Measurements from ENCODE around the gene ZCWPW1.
"Not testable (repeated sequence)": the region's sequence is repeated elsewhere in the genome, so short reads cannot be mapped to it uniquely, and the experiment has no call there.

Gene ZCWPW1

GRCh38 chr7:100453854-100454253 lies 25.4 kb upstream of the ZCWPW1 start:
- not testable (repeated sequence) for ATAC-seq

DNA sequence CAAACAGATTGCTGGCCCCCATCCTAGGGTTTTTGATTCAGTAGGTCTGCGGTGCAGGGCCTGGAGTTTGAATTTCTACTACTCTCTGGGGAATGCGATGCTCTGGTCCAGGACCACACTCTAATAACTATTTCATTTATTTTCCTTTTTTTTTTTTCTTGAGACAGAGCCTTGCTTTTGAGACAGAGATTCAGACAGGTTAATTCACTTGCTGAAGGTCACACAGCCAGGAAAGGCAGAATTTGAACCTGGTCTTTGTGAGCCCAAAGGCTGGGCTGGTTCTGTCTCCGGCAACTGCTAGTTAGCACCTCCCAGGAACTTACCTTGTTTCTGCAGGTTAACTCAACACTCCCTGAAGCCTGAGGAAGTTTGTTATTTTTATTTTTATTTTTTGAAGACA lies 24.0 kb upstream of the ZCWPW1 start:
- TF ChIP-seq ISL1 (CRISPR knock-in tag; IDR thresholded peaks at IDR 0.05) (no peak), ARNTL (CRISPR knock-in tag; IDR thresholded peaks at IDR 0.05; ENCODE audit: borderline replicate concordance, low read depth) (no peak), PPARA (CRISPR knock-in tag; IDR thresholded peaks at IDR 0.05; ENCODE audit: borderline replicate concordance) (no peak), ZNF8 (CRISPR knock-in tag; IDR thresholded peaks at IDR 0.05) (no peak), SNAI2 (CRISPR knock-in tag; IDR thresholded peaks at IDR 0.05) (no peak), OSR1 (CRISPR knock-in tag; IDR thresholded peaks at IDR 0.05) (no peak), RARB (CRISPR knock-in tag; IDR thresholded peaks at IDR 0.05) (no peak), BACH2 (CRISPR knock-in tag; IDR thresholded peaks at IDR 0.05; ENCODE audit: borderline replicate concordance) (no peak), CSDC2 (CRISPR knock-in tag; IDR thresholded peaks at IDR 0.05) (no peak), PATZ1 (CRISPR knock-in tag; IDR thresholded peaks at IDR 0.05; ENCODE audit: borderline replicate concordance) (no peak), ZC3H10 (CRISPR knock-in tag; IDR thresholded peaks at IDR 0.05) (no peak), ZNF70 (CRISPR knock-in tag; IDR thresholded peaks at IDR 0.05) (no peak), ZFP30 (CRISPR knock-in tag; IDR thresholded peaks at IDR 0.05) (no peak), GLIS3 (CRISPR knock-in tag; IDR thresholded peaks at IDR 0.05) (no peak)
- TF ChIP-seq, protein P1, sequence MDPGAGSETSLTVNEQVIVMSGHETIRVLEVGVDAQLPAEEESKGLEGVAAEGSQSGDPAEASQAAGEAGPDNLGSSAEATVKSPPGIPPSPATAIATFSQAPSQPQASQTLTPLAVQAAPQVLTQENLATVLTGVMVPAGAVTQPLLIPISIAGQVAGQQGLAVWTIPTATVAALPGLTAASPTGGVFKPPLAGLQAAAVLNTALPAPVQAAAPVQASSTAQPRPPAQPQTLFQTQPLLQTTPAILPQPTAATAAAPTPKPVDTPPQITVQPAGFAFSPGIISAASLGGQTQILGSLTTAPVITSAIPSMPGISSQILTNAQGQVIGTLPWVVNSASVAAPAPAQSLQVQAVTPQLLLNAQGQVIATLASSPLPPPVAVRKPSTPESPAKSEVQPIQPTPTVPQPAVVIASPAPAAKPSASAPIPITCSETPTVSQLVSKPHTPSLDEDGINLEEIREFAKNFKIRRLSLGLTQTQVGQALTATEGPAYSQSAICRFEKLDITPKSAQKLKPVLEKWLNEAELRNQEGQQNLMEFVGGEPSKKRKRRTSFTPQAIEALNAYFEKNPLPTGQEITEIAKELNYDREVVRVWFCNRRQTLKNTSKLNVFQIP (CRISPR knock-in tag; IDR thresholded peaks at IDR 0.05; ENCODE audit: borderline replicate concordance, low read depth) = no peak
- TF ChIP-seq, protein P2, sequence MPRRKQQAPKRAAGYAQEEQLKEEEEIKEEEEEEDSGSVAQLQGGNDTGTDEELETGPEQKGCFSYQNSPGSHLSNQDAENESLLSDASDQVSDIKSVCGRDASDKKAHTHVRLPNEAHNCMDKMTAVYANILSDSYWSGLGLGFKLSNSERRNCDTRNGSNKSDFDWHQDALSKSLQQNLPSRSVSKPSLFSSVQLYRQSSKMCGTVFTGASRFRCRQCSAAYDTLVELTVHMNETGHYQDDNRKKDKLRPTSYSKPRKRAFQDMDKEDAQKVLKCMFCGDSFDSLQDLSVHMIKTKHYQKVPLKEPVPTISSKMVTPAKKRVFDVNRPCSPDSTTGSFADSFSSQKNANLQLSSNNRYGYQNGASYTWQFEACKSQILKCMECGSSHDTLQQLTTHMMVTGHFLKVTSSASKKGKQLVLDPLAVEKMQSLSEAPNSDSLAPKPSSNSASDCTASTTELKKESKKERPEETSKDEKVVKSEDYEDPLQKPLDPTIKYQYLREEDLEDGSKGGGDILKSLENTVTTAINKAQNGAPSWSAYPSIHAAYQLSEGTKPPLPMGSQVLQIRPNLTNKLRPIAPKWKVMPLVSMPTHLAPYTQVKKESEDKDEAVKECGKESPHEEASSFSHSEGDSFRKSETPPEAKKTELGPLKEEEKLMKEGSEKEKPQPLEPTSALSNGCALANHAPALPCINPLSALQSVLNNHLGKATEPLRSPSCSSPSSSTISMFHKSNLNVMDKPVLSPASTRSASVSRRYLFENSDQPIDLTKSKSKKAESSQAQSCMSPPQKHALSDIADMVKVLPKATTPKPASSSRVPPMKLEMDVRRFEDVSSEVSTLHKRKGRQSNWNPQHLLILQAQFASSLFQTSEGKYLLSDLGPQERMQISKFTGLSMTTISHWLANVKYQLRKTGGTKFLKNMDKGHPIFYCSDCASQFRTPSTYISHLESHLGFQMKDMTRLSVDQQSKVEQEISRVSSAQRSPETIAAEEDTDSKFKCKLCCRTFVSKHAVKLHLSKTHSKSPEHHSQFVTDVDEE (CRISPR knock-in tag; IDR thresholded peaks at IDR 0.05) = no peak
- TF ChIP-seq, protein P3, sequence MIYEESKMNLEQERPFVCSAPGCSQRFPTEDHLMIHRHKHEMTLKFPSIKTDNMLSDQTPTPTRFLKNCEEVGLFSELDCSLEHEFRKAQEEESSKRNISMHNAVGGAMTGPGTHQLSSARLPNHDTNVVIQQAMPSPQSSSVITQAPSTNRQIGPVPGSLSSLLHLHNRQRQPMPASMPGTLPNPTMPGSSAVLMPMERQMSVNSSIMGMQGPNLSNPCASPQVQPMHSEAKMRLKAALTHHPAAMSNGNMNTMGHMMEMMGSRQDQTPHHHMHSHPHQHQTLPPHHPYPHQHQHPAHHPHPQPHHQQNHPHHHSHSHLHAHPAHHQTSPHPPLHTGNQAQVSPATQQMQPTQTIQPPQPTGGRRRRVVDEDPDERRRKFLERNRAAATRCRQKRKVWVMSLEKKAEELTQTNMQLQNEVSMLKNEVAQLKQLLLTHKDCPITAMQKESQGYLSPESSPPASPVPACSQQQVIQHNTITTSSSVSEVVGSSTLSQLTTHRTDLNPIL (CRISPR knock-in tag; IDR thresholded peaks at IDR 0.05; ENCODE audit: low read depth) = no peak
- no peak for ATAC-seq

DNA sequence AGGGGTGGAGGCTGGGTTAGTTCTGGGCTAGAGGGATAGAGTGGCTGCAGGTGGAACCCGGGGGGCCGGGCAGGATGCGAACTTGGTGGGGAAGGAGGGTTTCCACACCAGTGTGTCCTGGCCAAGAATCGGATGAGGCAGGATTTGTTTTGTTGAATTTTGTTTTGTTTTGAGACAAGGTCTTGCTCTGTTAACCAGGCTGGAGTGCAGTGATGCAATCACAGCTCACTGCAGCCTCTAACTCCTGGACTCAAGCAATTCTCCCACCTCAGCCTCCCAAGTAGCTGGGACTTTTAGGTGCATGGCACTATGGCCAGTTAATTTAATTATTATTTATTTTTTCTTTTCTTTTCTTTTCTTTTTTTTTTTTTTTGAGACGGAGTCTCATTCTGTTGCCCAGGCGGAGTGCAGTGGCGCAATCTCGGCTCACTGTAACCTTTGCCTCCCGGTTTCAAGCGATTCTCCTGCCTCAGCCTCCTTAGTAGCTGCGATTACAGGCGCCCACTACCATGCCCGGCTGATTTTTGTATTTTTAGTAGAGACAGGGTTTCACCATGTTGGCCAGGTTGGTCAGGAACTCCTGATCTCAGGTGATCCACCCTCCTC lies 20.8 kb upstream of the ZCWPW1 start:
- no peak for ATAC-seq
- TF ChIP-seq SNAI2 (CRISPR knock-in tag; IDR thresholded peaks at IDR 0.05) = no peak
- no peak for TF ChIP-seq ZNF565 (CRISPR knock-in tag; conservative IDR thresholded peaks at IDR 0.05; ENCODE audit: low read depth)
- TF ChIP-seq GLIS3 (CRISPR knock-in tag; IDR thresholded peaks at IDR 0.05) = no peak
- TF ChIP-seq CSDC2 (CRISPR knock-in tag; IDR thresholded peaks at IDR 0.05) = no peak
- no peak for TF ChIP-seq PPARA (CRISPR knock-in tag; IDR thresholded peaks at IDR 0.05; ENCODE audit: borderline replicate concordance)
- TF ChIP-seq, protein P2 (CRISPR knock-in tag; IDR thresholded peaks at IDR 0.05) = no peak
- TF ChIP-seq TOX (CRISPR knock-in tag; IDR thresholded peaks at IDR 0.05; ENCODE audit: borderline replicate concordance) = no peak
- TF ChIP-seq TCF4 (CRISPR knock-in tag; IDR thresholded peaks at IDR 0.05; ENCODE audit: borderline replicate concordance) = no peak
- TF ChIP-seq ESRRG (CRISPR knock-in tag; IDR thresholded peaks at IDR 0.05) = no peak

GRCh38 chr7:100447363-100447762 lies 18.9 kb upstream of the ZCWPW1 start:
- ATAC-seq = not testable (repeated sequence)
